ENCODE results near the gene OTOF. TPM values are rescaled to one million over a fixed set of nuclear protein-coding genes. Genes with fewer than 3 reads are reported as not detected.

OTOF gene
- 0.08 TPM for polyA plus RNA-seq (2013, experiment 1 of 2; ENCODE audit: insufficient read length)
- polyA plus RNA-seq (2013, experiment 2 of 2; ENCODE audit: insufficient read length): 0.52 TPM

GRCh38 chr2:26477911-26478253, at the start of gene OTOF:
Gene OTOF, minus strand, starts transcription at chr2:26478124.
- DNase-seq: peak; percentile 43

DNA sequence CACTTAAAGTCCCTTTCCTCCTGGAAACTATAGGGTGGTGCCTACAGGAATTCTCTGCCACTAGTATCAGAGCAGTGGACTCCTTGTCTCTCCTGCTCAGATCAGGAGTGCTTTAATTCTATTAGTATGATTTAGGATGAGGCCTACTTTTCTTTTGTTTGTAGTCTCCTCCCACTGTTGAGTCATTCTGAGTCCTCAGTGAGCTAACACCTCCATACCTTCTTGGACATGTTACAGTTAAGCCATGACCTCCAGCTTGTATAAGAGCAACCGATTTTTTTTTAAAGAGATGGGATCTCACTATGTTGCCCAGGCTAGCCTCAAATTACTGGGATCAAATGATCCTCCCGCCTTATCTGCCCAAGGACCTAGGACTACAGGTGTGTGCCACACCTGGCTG, 48.7 kb upstream of the OTOF start:
- no peak for DNase-seq

GRCh38 chr2:26526105-26526504, 48.2 kb upstream of the OTOF start:
- no peak for DNase-seq

DNA sequence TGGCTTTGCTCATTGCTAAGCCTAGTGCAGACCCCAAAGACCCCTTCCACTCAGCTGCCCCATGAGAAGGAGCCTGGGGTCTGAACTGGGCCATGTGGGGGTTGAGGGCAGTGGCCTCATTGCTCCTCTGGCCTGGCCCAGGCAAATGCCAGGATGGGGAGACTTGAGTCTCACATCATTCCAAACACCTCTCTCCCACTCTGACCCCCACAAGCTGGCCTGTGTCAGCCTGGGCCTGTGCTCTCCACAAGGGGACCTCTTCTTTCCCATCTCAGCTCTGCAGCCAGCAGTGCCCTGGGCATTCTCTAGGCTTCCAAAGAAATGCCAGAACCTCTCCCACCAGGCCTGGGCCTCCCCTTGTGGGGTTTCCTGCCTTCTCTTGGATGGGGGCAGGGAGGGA, 45.8 kb upstream of the OTOF start:
- no peak for DNase-seq

DNA sequence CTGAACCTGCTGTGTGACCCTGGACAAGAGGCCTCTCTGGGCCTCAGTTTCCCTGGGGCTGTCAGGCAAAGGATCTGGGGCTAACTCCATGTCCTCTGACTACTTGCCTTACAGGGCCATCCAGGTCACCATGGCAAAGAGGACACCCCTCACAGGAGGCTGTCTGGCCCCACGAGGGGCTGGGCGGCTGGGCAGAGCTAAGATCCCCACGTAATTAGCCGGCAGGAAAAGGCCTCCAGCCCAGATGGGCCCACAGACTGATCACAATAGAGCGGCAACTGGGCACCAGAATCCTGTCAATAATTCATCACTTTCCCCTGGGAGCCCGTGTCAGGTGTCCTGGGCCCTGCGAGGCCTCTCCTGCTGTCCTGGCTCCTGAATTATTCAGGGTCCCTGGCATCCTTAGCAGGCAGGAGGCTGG, 44.8 kb upstream of the OTOF start:
- no peak for DNase-seq

DNA sequence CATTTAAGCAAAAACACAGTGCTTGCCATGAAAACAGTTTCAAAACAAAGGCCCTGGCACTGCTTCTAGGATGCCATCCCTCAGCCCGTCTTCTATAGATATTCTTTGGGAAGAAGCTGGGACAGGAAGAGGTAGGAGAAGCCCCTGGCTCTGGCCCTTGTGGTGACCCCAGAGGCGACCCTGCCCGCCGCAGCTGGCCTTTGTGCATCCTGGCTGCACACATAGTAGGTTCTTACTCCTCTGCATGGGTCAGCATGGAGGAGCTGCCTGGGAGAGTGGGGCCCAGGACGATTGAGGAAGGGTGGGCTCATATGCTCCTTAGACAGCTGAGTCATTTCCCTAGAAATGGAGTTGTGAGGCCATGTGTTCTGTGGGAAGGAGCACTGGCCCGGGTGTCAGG, 44.4 kb upstream of the OTOF start:
- no peak for DNase-seq

- no peak for DNase-seq
Measured at GRCh38 chr2:26521913-26522180, 43.9 kb upstream of the OTOF start.

DNA sequence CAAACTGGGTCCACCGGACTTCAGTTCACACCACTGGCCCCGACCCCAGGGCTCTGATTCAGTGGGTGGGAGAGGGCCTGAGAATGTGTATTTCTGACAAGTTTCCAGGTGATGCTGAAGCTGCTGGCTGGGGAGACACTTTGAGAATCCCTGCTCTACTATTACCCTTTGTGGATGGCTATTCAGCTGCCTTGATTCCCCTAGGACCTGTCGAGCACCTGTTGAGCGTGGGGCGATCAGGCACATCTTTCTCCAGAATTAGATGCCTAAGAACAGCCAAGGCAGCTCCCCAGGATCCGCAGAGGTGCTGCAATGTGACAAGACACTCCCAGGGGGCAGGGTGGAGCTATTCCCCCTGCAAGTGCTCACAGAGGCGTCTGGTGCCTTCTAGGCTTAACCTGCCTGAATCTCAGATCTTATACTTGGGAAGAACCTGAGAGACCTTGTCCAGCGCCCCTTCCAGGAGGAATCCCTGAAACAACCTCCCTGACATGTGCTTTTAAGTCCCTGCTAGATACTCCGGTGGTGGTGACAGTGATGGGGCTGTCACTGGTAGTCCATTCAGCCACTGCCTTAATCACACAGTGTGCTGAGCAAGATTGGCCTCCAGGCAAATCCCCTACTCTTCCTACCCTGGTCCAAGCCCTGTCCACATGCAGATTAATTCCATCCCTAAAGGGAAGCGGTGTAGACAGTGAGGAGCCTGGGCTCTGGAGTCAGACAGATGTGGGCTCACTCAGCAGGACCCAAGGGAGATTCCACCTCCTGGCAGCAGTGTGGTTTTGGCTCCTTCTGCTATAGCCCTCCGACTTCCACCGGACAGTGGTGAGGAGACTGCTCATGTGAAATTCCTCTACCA, 43.4 kb upstream of the OTOF start:
- no peak for DNase-seq

- no peak for DNase-seq
Measured at GRCh38 chr2:26520148-26520449, 42.2 kb upstream of the OTOF start.

DNA sequence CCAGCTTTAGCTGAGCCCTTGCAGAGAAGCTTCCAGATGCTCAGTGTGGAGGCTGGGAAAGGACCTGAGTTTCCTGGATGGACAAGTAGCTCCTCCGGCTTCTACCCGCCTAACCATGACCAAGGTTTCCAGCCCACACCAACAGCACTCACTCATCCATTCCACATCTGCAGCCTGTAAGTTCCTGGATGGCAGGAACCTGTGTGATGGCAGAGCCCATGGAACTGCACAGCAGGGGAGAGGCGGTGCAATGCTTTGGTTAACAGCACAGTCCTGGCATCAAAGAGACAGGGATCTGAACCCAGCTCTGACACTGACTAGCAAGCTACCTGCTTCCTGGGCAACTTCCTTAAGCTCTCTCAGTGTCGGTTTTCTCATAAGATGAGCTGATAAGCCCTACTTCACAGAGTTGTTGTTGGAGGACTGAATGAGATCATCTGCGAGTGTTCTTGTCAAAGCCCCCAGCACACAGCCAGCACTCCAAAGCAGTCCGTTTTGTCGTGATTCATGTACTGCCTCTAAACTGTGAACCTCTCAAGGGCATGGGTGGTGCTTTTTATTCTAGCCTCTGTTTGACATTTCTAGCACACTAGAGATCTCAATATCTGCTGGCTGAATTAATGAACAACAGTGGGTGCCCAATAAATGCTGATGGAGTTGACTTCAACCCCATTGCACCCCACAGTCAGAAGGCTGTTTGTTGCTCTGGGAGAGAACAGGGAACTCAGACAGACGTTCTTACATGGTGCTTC, 41.6 kb upstream of the OTOF start:
- no peak for DNase-seq

DNA sequence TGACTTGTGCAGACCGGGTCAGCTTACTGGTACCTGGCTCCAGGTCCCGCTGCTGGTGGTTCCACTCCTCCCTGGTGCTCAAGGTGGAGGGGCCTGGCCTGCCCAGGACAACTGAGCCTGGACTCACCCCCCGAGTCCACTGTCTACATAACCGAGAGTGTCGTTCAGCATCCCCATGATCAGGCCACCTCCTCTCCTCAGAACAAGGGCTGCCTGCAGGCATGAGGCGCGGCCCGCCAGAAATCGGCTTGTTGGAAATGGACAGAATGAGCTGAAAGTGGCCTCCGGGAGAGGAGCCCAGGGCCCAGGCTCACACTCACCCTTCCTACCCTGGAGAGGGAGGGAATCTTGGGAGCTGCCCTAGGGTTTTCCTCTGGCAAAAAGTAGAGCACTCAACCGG, 38.9 kb upstream of the OTOF start:
- DNase-seq: no peak

DNA sequence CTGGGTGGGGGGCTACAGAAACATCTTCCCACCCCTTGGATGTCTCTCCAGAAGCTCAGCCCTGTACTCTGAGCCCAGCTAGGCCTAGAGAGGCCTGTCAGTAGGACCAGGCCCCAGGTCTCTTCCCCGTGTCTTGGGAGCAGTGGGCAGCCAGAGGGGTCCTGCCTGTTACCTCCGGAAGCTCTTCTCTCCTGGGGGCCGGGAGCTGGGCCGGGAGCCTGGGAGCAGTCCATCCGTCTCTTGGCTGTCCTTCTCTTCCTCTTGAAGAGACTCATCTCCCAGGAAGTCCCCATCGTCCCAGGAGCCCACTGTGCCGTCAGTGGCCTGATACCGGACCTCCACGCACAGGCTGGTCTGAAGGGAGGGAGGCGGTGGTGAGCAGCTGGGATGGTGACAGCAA, 38.3 kb upstream of the OTOF start:
- no peak for DNase-seq

- DNase-seq: no peak
Measured at GRCh38 chr2:26515771-26516170, 37.8 kb upstream of the OTOF start.

DNA sequence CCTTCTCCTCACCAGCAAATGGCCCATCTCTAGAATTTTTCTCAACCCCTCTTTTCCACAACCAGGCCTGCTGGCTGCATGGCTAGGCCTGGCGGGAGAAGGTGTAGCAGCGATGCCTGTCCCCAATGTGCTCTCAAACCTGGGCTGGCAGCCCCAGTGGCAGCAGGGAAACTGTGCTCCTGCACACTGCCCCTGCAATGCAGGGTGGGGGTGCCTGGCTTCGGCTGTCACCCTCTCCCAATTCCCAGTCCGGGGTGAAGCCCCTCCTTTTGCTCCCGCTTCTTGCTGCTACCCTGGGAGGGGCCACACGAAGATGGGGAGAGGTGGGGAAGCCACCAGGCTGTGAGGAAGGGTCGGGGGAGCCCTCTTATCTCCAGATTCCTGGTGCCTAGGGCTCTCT, 36.1 kb upstream of the OTOF start:
- DNase-seq: no peak

- no peak for DNase-seq
Measured at GRCh38 chr2:26513261-26513660, 35.3 kb upstream of the OTOF start.

DNA sequence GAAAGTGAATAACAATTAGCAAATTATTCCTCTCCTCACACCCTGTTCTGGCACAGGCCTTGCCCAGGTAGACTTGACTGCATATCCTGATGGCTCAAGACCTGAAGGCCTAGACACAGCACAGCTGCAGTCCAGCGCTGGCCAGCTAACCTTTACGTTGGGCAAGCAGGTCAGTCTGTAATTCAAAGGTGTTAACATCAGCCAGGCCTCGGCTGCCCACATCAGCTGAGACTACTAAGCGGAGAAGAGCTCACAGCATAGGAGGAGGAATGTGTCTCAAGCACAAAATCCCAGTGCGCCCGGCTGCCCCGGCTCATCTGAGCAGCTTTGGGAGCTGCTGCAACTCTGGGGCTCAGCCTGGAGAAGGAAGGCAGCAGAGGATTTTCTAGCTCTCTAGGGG, 33.5 kb upstream of the OTOF start:
- DNase-seq: no peak

DNA sequence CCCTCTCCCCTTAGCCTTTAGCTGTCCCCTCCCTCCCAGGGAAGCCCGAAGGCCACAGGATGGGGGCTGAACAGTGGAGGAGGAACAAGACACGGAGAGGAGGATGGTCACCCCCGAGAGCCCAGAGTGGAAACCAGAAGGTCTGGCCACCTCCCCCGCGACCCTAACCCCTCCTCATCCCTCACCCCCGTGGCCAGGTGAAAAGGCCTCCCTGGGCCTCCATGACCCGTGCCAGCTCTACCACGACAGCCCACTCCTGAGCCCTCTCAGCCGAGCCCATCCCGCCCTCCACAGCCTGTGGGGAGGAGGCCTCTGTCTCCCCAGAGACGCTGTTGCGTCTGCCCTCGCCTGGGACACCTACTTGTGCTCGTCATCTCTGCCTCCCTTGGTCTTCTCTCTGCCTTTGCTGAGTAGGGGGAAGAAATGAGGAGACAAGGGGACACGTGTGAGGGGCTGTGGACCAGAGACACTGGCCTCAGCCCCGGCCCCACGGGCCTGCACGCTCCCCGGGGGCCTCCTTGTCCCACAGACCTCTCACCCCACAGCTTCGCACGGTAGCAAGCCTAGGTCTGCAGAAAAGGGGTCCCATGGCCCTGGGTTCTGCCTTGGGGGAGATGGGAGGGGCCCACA, 32.5 kb upstream of the OTOF start:
- DNase-seq: no peak

DNA sequence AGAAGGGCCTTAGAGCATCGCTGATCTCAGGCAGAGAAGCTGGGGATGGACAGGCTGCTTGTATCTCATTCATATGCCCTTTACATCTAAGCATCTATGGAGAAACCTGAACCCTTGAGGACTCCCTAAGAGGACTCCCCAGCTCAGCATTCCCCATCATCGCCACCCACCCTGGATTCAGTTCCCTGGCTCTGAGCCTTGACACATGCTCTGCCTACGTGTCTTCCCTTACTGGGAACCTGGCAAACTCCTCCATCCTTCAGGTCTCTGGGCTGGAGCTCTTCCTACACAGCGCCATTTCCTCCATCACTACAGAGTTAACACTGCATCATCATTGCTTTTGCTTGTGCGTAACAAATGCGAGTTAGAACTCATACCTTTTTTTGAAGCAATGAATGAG, 31.2 kb upstream of the OTOF start:
- DNase-seq: no peak

- DNase-seq: no peak
Measured at GRCh38 chr2:26507932-26508331, 30.0 kb upstream of the OTOF start.

DNA sequence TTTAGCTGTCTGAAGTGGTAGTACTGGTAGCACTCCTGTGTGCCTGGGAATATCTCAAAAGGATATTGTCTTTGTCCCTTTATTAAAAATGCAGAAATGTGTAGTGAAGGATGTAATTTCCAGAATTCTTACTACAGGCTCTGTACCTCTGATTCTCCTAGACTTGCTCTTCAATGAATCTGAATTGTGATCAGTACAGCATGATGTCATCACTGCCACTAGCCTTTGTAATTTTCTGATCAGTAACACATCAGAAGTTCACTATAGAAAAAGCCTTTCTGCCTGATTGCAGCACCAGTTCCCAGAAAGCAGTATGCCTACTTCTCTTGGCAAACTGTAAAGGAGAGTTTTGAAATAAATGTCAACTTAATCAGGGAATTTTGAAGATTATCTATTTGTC, 29.2 kb upstream of the OTOF start:
- no peak for DNase-seq

GRCh38 chr2:26506279-26506678, 28.4 kb upstream of the OTOF start:
- no peak for DNase-seq

- DNase-seq: no peak
Measured at GRCh38 chr2:26504002-26504401, 26.1 kb upstream of the OTOF start.

DNA sequence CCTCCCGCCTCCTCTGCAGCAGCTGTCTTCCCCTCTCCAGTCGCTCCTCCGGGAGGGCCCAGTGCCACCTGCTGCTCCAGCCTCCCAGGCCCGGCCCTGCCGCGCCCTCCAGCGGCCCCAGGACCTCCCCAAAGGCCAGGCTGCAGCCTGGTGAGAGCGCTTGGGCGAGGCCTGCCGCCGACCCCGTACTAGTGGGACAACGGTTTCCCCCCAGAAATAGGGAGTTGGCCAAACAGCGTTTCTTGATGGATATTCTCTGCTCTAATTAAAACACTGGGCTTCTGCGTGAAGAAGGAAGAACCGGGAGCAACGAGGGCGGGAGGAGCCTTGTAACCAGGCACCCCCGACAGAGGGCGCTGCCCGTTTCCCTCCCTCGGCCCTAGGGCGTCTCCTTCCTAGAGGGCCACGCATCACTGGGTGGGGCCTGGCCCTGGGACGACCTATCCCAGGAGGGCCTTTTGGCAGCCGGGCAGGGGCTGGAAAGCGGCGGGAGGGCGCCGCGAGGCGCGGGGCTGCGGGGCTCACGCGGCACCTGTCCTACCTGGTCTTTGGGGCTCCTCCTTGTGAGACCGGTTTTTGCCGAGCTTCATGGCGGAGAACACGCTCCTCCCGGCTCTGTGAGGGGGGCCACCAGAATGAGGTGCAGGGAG, 25.4 kb upstream of the OTOF start:
- peak; percentile 40 for DNase-seq

DNA sequence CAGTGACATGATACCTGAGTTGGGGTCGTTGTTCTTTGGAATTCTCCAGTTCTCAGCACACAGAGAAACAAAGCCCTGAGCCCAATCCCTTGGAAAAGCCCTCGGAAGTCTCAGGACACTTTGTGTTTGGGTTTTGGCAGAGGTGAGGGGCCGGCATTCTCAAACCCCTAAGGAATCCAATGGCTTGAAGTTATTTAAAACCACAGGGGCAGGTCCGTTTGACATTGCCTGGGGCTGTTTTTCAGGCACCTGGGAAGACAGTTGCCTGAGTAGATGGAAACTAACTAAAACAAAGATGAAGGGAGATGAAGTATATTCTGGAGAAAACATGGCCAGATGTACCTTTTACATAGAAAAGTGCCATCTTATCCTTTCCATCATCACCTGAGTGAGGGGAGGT, 22.5 kb upstream of the OTOF start:
- DNase-seq: no peak

All from fibroblast of skin of scalp (primary cell).